ENCODE results near the gene LTBP2.

LTBP2 gene

GRCh38 chr14:74510223-74510931 is 101.7 kb downstream of the LTBP2 start:
- ChIA-PET CTCF (no interaction called here), POLR2A (ENCODE audit: low non-redundant PET) (no interaction called here)
- TF ChIP-seq CTCF (conservative IDR thresholded peaks at IDR 0.05; ENCODE audit: low read depth) = no peak
- DNase-seq (ENCODE audit: low spot score) = no peak
- peak overlapping the region; percentile 48 for H3K27ac ChIP-seq

DNA sequence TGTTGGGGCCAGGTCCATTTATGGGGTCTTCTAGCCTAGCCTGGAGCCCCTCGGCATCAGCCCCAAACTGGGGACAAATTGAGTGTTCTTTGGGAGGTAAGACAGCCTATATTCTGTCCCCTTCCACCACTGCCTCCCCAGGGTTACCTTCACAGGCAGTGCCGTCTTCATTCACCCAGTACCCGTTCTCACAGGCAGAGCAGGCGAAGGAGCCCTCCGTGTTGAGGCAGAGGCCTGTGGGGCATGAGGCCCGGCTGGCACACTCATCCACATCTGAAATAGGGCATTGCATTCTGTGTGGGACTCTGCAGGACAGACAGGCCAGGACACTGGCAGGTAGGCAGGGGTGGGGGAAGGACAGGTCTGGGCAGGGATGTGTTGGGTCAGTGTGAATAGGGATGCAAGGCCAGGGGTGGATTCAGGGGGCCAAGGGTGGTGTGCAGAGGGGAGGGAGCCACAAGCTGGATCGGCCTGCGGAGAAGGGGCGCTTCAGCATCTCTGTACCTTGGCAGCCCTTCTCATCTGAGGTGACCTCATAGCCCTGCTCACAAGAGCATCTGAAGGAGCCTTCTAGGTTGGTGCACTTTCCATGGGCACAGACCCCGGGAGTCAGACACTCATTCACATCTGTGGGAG is 102.3 kb downstream of the LTBP2 start:
- TF ChIP-seq CTCF (conservative IDR thresholded peaks at IDR 0.05; ENCODE audit: low read depth) = no peak
- peak overlapping the region; percentile 48 for H3K27ac ChIP-seq
- DNase-seq (ENCODE audit: low spot score) = no peak
- ChIA-PET POLR2A (ENCODE audit: low non-redundant PET) (no interaction called here), CTCF (no interaction called here)

DNA sequence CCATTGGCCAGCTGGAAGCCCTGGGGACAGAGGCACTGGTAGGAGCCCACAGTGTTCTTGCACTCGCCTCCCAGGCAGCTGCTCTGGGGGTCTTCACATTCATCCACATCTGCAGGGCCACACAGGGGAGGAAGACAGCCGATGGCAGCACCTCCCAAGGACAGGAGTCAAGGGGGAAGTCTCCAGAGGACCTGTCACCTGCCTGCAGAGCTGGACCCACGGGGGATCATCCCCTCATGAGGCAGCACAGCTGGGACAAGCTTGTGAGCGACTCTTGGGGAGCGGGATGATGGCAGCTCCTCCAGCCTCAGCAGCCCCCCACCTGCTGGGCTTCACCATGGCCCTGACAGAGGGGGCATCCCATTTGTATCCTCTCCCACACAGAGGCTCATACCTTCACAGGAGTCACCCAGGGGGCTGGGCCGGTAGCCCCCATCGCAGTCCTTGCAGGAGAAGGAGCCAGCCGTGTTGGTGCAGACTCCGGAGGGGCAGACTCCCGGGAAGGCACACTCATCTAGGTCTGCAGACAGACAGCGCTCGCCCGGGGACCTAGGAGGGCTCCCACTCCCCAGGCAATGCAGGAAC is 103.1 kb downstream of the LTBP2 start:
- DNase-seq (ENCODE audit: low spot score) = no peak
- CTCF ChIA-PET = no interaction called here
- POLR2A ChIA-PET (ENCODE audit: low non-redundant PET) = no interaction called here
- H3K27ac ChIP-seq = peak overlapping the region; percentile 48
- no peak for TF ChIP-seq CTCF (conservative IDR thresholded peaks at IDR 0.05; ENCODE audit: low read depth)

DNA sequence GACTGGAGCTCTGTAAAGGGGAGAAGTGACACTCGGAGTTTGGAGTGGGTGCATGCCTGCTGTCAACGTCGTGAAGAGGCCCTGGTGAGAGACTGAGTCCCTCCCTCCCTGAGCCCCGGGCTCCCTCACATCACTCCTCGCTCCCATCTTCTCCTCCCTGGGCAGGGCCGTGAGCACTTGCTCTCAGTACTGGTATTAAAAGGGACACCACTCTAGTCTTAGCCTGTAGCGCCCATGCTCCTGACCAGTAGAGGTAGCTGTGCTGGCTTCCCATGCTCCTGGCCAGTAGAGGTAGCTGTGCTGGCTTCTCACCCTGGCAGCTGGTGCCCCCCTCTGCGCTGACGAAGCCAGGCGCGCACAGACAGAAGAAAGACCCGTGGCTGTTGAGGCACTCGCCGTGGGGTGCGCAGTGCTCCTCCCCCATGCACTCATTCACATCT is 103.7 kb downstream of the LTBP2 start:
- DNase-seq (ENCODE audit: low spot score) = no peak
- H3K27ac ChIP-seq = peak overlapping the region; percentile 48; the same call in 1 of the 2 replicates
- no peak for TF ChIP-seq CTCF (conservative IDR thresholded peaks at IDR 0.05; ENCODE audit: low read depth)
- POLR2A ChIA-PET (ENCODE audit: low non-redundant PET) = no interaction called here
- CTCF ChIA-PET = interaction anchor here (0.7 kb wide), 1 partner anchor 18 kb away, joined by 3 read pairs; no protein-coding TSS in a partner anchor

GRCh38 chr14:74507840-74508239 is 104.2 kb downstream of the LTBP2 start:
- CTCF ChIA-PET = interaction anchor here (0.7 kb wide), 1 partner anchor 18 kb away, joined by 3 read pairs; no protein-coding TSS in a partner anchor
- POLR2A ChIA-PET (ENCODE audit: low non-redundant PET) = no interaction called here
- DNase-seq (ENCODE audit: low spot score) = no peak
- H3K27ac ChIP-seq = peak overlapping the region; percentile 48; the same call in 1 of the 2 replicates
- TF ChIP-seq CTCF (conservative IDR thresholded peaks at IDR 0.05; ENCODE audit: low read depth) = no peak

- H3K27ac ChIP-seq = peak overlapping the region; percentile 7; the same call in 1 of the 2 replicates
- ChIA-PET POLR2A (ENCODE audit: low non-redundant PET) (no interaction called here), CTCF (interaction anchor here (0.6 kb wide), 1 partner anchor 110 kb away, joined by 3 read pairs; no protein-coding TSS in a partner anchor)
- TF ChIP-seq CTCF (conservative IDR thresholded peaks at IDR 0.05; ENCODE audit: low read depth) = no peak
- DNase-seq (ENCODE audit: low spot score) = no peak
Observed at GRCh38 chr14:74507085-74507484, 105.0 kb downstream of the LTBP2 start.

All from RWPE1 (cell line).